ENCODE measurements around the gene ARNT2.

DNA sequence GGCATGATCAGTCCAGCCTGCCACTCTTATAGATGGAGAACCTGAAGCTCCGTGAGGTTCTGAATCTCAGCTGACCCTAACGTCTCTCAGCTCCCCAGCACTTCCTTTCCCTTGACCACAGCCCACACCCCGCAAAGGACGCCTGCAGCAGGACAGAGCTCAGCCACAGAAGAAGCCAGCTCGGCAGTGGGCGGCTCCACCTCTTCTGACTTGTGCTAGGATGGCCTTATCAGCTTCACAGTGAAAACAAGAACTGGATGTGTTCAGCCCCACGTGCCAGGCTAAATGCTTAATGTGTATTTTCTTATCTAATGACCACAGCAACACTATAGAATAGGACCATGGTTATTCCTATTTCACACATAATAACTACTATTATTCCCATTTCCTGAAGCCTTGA, 127.6 kb downstream of the ARNT2 start:
- TF ChIP-seq CTCF (IDR thresholded peaks at IDR 0.05; ENCODE audit: low read length) = no peak
- no peak for TF ChIP-seq EZH2 (optimal IDR thresholded peaks at IDR 0.05; ENCODE audit: low read depth, low read length)
